Activated T-helper 1 cell treated with anti-CD3 and anti-CD28 coated beads, Interleukin-12 subunit alpha, Interleukin-12 subunit beta, Interleukin-2, Interleukin-4 antibody, amounts not matched to agents 30 ng/mL and 10 ng/mL and 1 ng/mL, durations not matched to agents 14 hours and 24 hours and 36 hours (primary cell): ENCODE measurements around the gene RETREG2. TPM values are rescaled to one million over a fixed set of nuclear protein-coding genes. Genes with fewer than 3 reads are reported as not detected.
A peak's percentile ranks its signal among the peaks of the same experiment; 100 is the strongest.

Source experiments
- DNase-seq: peaks from one replicate; pipeline ENCODE4 v3.0.0; 2021; ENCODE audit warnings: low spot score
- H3K27ac Mint-ChIP-seq: one replicate; pipeline ENCODE4 v1.8.0; 2021; ENCODE audit warnings: mild to moderate bottlenecking, mixed read lengths
- H3K27me3 Mint-ChIP-seq: one replicate; pipeline ENCODE4 v1.8.0; 2022; ENCODE audit warnings: mild to moderate bottlenecking, moderate library complexity, mixed read lengths; ENCODE audit not compliant: insufficient read depth
- H3K36me3 Mint-ChIP-seq: one replicate; pipeline ENCODE4 v1.8.0; 2021; ENCODE audit warnings: low read depth, mixed read lengths
- H3K4me1 Mint-ChIP-seq: one replicate; pipeline ENCODE4 v1.8.0; 2021; ENCODE audit warnings: low read depth, mixed read lengths
- H3K4me3 Mint-ChIP-seq: one replicate; pipeline ENCODE4 v1.8.0; 2021; ENCODE audit warnings: mild to moderate bottlenecking, moderate library complexity, mixed read lengths
- H3K9me3 Mint-ChIP-seq: one replicate; pipeline ENCODE4 v1.8.0; 2021; ENCODE audit warnings: mixed read lengths
- intact Hi-C: fragments of 100-400 bp; cut with micrococcal nuclease; formaldehyde crosslinking; loops from one replicate; pipeline ENCODE4 v1.15.1; 2024
- total RNA-seq: library from RNA; stranded (reverse); gene quantifications from 2 replicates; pipeline ENCODE4 v1.2.3, GENCODE V29; 2022

RETREG2 gene
- total RNA-seq, 1 donor from 2014 or later: 61.5 TPM

- peaks cover 29% of the 10 kb centered on the region for H3K36me3 Mint-ChIP-seq
- peaks cover 4% of the 10 kb centered on the region for H3K9me3 Mint-ChIP-seq
- peak within 1 kb of the TSS; percentile 99 for H3K27ac Mint-ChIP-seq
- H3K4me3 Mint-ChIP-seq: peak within 1 kb of the TSS; percentile 92
- H3K4me1 Mint-ChIP-seq: peaks cover 40% of the 10 kb centered on the region
- intact Hi-C loops: loop anchor here (1.0 to 2.0 kb wide), 14 partner anchors 13 to 800 kb away; partner anchors contain the start of genes ANKZF1, ATG9A, CHPF and CNOT9
- DNase-seq: peak; percentile 96
- no peaks in the 10 kb centered on the region for H3K27me3 Mint-ChIP-seq
These were observed 28.5 kb downstream of the RETREG2 start, which contains the start of gene ZFAND2B for GRCh38 chr2:219206328-219207133. TSS of gene ZFAND2B (plus strand) at chr2:219206782. CDS start at chr2:219206988, 206 bp downstream.

- Mint-ChIP-seq H3K27me3 (no peaks in the 10 kb centered on the region), H3K36me3 (peaks cover 33% of the 10 kb centered on the region), H3K4me3 (peak overlapping the region; percentile 92), H3K27ac (peak overlapping the region; percentile 71), H3K9me3 (peaks cover 4% of the 10 kb centered on the region), H3K4me1 (peaks cover 44% of the 10 kb centered on the region)
- intact Hi-C loops: loop anchor here (2.0 kb wide), 2 partner anchors 291 to 639 kb away; partner anchors contain the start of genes CNOT9, GMPPA and USP37
- no peak for DNase-seq
These were observed 29.2 kb downstream of the RETREG2 start for GRCh38 chr2:219207134-219207883.

GRCh38 chr2:219207884-219208740, 30.0 kb downstream of the RETREG2 start:
- Mint-ChIP-seq H3K4me3 (peak overlapping the region; percentile 92), H3K9me3 (peaks cover 4% of the 10 kb centered on the region), H3K4me1 (peaks cover 45% of the 10 kb centered on the region), H3K36me3 (peaks cover 34% of the 10 kb centered on the region), H3K27ac (peak overlapping the region; percentile 80), H3K27me3 (no peaks in the 10 kb centered on the region)
- no peak for DNase-seq
- intact Hi-C loops: loop anchor here (2.0 kb wide), 2 partner anchors 291 to 639 kb away; partner anchors contain the start of genes CNOT9, GMPPA and USP37

- Mint-ChIP-seq H3K4me1 (peaks cover 45% of the 10 kb centered on the region), H3K4me3 (peak overlapping the region; percentile 77), H3K27me3 (no peaks in the 10 kb centered on the region), H3K36me3 (peaks cover 45% of the 10 kb centered on the region), H3K9me3 (peaks cover 2% of the 10 kb centered on the region), H3K27ac (peak overlapping the region; percentile 80)
- no peak for DNase-seq
- intact Hi-C loops: no loop called here
These were observed 31.4 kb downstream of the RETREG2 start for GRCh38 chr2:219209236-219210195.

GRCh38 chr2:219210196-219210885, 32.3 kb downstream of the RETREG2 start:
- intact Hi-C loops: no loop called here
- no peaks in the 10 kb centered on the region for H3K9me3 Mint-ChIP-seq
- no peak overlapping the region for H3K4me3 Mint-ChIP-seq
- peak overlapping the region; percentile 79 for H3K27ac Mint-ChIP-seq
- H3K36me3 Mint-ChIP-seq: peaks cover 51% of the 10 kb centered on the region
- peaks cover 45% of the 10 kb centered on the region for H3K4me1 Mint-ChIP-seq
- no peak for DNase-seq
- no peaks in the 10 kb centered on the region for H3K27me3 Mint-ChIP-seq

- peaks cover 51% of the 10 kb centered on the region for H3K36me3 Mint-ChIP-seq
- H3K27me3 Mint-ChIP-seq: no peaks in the 10 kb centered on the region
- peaks cover 45% of the 10 kb centered on the region for H3K4me1 Mint-ChIP-seq
- DNase-seq: no peak
- no peaks in the 10 kb centered on the region for H3K9me3 Mint-ChIP-seq
- peak overlapping the region; percentile 74 for H3K27ac Mint-ChIP-seq
- H3K4me3 Mint-ChIP-seq: peak overlapping the region; percentile 2
- intact Hi-C loops: loop anchor here (1.0 kb wide), 1 partner anchor 51 kb away; the partner anchor contains the start of gene NHEJ1
These were observed 32.8 kb downstream of the RETREG2 start for GRCh38 chr2:219210886-219211362.

- Mint-ChIP-seq H3K4me1 (peaks cover 46% of the 10 kb centered on the region), H3K36me3 (peaks cover 49% of the 10 kb centered on the region), H3K27me3 (no peaks in the 10 kb centered on the region), H3K4me3 (no peak overlapping the region), H3K27ac (no peak overlapping the region), H3K9me3 (no peaks in the 10 kb centered on the region)
- intact Hi-C loops: no loop called here
- DNase-seq: no peak
These were observed 34.9 kb downstream of the RETREG2 start for GRCh38 chr2:219213026-219213415.

- peaks cover 40% of the 10 kb centered on the region for H3K4me1 Mint-ChIP-seq
- H3K27me3 Mint-ChIP-seq: no peaks in the 10 kb centered on the region
- H3K4me3 Mint-ChIP-seq: no peak overlapping the region
- no peaks in the 10 kb centered on the region for H3K9me3 Mint-ChIP-seq
- no peak overlapping the region for H3K27ac Mint-ChIP-seq
- intact Hi-C loops: no loop called here
- DNase-seq: no peak
- H3K36me3 Mint-ChIP-seq: peaks cover 46% of the 10 kb centered on the region
These were observed 35.5 kb downstream of the RETREG2 start for GRCh38 chr2:219213486-219214071.

GRCh38 chr2:219214141-219214540, 36.1 kb downstream of the RETREG2 start:
- Mint-ChIP-seq H3K4me1 (peaks cover 35% of the 10 kb centered on the region), H3K9me3 (no peaks in the 10 kb centered on the region), H3K4me3 (no peak overlapping the region), H3K36me3 (peaks cover 43% of the 10 kb centered on the region), H3K27me3 (no peaks in the 10 kb centered on the region), H3K27ac (no peak overlapping the region)
- intact Hi-C loops: no loop called here
- DNase-seq: no peak

- H3K27ac Mint-ChIP-seq: peak overlapping the region; percentile 48
- no peak for DNase-seq
- H3K9me3 Mint-ChIP-seq: no peaks in the 10 kb centered on the region
- H3K4me3 Mint-ChIP-seq: no peak overlapping the region
- H3K4me1 Mint-ChIP-seq: peaks cover 35% of the 10 kb centered on the region
- H3K36me3 Mint-ChIP-seq: peaks cover 43% of the 10 kb centered on the region
- H3K27me3 Mint-ChIP-seq: no peaks in the 10 kb centered on the region
- intact Hi-C loops: no loop called here
These were observed 36.7 kb downstream of the RETREG2 start for GRCh38 chr2:219214786-219215185.
